NB4 (cell line): ENCODE data around the gene KCNRG.

Experiments used
- CTCF ChIP-seq: IDR thresholded peaks from one replicate; pipeline ENCODE4 v1.5.1; 2012; ENCODE audit warnings: low read depth, low read length
- MYC ChIP-seq: IDR thresholded peaks from 2 replicates; pipeline ENCODE4 v1.6.1; 2011; ENCODE audit warnings: low read depth, low read length
- POLR2A ChIP-seq: IDR thresholded peaks from 2 replicates; pipeline ENCODE4 v1.6.1; 2011; ENCODE audit warnings: mild to moderate bottlenecking; ENCODE audit not compliant: insufficient read length; ENCODE audit errors: extremely low read depth

- TF ChIP-seq POLR2A (no peak), CTCF (no peak), MYC (no peak)
Measured at GRCh38 chr13:50053844-50054243, 38.6 kb downstream of the KCNRG start.
